HG03060 (cell line): ENCODE results near the gene EYS.
"Not testable (repeated sequence)": the region's sequence is repeated elsewhere in the genome, so short reads cannot be mapped to it uniquely, and the experiment has no call there.

Experiments
- ATAC-seq: cut with Tn5 transposase; IDR thresholded peaks from one replicate; pipeline ENCODE4 v1.9.1; 2021; ENCODE audit warnings: low read depth, moderate number of reproducible peaks; ENCODE audit not compliant: unreplicated experiment

EYS gene

DNA sequence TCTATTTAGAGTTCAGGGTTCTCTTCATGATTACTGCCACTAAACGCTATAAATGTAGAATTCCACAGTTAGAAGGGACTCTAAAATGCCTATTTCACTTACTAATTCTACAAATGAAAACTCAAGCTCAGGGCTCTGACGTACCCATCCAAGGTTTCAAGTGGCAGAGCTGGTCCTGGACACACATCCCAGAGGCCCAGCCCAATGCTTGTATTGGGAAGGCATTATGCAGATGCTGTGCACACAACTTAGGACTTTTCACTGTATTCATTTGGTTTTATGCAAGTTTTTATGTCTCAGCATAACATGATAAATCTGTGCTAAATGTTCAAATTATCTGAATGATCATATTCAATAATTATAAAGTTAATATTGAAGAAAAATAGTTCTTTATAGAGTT is 1761.0 kb downstream of the EYS start:
- ATAC-seq: no peak

DNA sequence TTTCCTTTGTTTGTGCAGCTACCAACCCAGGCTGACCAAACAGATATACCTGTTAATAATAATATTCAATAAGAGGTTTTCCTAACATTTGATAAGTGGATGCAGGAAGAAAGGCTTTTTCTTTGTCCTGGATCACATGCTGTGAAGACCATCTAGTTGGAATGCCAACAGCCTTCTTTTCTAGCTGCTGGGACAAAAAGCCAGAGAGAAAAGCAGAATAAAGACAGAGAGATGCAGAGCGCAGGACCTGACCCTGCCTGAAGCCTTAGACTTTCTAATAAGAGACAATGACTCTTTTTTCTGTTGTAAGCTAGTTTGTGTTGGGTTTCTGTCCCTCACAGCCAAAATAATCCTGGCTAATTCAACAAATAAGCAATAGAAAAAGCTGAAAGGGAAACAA is 1763.2 kb downstream of the EYS start:
- no peak for ATAC-seq

DNA sequence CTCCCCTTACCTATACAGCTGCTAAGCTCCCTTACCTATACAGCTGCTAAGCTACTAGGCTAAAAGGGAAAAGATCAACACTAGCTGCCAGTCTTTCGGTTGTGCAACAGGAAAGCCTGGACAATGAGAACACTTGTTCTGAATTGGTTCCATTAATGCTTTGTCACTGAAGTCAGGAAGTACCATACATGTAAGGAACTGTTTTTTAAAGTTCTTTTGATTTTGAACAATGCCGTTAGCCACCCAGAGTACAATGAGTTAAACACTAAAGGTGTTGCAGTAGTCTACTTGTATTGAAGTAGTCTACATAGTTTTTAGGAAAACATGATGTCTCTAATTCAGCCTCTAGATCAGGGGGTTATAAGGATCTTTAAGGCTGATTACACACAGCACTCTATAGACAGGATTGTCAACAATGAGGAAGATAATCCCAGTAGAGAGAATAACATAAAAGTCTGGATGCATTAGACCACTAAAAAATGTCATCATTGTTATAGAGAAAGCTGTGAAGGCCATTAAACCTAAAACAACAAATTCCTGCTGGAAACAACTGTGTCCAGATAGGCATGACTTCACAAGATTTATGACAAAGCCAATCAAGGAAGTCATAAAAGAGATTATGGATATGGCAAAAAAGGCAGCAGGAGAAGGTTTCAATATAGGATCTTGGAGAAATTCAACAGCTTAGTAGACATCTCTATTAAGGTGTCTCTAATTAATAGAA is 1765.1 kb downstream of the EYS start:
- no peak for ATAC-seq

DNA sequence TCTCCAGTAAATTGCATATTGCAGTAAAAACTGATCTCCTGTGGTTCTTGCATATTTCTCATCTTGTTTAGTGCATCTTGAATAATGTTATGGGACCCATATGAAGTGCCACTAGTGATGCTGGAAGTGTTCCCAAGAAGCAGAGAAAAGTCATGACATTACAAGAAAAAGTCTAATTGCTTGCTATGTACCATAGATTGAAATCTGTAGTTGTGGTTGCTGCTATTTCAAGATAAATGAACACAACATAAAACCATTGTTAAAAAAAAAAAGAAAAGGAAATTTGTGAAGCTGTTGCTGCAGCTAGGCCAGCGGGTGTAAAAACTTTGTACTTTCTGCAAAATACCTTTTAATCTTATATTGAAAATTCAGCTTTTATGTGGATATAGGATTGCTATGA is 1767.0 kb downstream of the EYS start:
- ATAC-seq: no peak

DNA sequence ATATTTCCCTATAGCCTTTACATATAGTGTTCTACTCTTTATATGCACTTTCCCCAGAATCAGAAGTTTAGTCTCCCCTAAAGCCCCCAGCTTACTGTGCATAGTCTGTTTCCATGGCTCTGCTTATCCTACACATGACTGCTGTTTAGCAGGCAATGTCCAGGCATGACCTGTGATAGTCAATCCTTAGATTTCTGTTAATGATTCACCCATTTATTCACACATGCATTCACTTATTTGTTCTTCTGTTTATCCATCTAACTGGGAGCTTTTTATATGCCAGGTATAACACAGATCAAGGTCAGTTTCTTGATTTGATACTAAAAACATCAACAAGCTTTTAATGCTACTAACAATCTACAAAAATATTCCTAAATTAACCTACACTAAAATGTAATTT is 1770.6 kb downstream of the EYS start:
- no peak for ATAC-seq

DNA sequence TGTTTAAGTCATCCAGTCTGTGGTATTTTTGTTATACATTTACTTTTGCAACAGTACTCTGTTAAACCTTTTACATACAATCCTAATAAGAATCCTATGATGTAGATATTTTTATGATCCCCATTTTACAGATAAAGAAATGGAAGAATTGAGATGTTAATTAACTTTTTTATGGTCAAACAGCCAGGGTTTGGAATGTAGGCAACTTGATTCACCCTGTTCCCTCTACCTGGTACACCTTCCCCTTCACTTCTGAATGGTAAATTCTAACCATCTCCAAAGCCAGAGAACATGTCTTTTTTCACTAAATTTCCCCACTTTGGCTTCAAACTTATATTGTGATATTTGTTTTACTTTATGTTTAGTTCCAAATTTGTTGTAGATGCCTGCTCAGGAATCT is 1771.3 kb downstream of the EYS start:
- no peak for ATAC-seq

DNA sequence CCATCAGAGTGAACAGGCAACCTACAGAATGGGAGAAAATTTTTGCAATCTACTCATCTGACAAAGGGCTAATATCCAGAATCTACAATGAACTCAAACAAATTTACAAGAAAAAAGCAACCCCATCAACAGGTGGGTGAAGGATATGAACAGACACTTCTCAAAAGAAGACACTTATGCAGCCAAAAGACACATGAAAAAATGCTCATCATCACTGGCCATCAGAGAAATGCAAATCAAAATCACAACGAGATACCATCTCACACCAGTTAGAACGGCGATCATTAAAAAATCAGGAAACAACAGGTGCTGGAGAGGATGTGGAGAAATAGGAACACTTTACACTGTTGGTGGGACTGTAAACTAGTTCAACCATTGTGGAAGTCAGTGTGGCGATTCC is 1773.1 kb downstream of the EYS start:
- ATAC-seq: not testable (repeated sequence)

DNA sequence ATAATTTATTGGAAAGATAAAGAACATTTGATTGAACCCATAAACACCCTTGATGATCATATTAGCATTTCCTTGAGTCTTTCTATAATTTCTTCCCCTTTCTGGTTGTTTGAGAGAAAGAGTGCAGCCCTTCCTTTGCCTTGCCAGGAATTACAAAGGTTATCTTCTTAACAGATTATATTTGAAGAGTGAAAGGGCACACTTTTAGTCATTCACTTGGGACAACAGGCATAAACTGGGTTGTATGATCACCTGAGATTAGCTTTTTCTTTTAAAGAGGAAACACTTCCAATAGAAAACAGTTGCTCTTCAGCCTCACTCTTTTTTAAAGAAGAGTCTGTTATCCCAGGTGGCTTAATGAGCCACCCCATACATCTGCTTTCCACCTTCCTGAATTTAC is 1776.2 kb downstream of the EYS start:
- no peak for ATAC-seq

DNA sequence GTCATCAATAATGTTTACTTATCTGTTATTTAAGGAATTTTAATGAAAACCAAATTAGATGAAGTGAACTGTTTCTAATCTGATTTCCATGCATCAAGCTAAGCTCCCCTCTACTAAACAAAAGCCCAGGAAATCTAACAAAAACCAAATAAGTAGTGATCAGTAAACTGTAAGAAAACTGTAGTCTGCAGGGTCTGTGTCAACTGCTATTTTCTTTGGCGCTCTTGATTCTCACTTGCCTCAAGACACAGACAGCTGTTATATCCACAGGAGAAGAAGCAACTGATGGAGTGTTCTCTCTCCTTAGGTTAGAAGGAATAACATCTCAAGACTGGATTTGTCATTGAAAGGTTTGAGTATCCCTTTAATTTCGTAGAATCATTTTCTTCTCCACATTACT is 1777.9 kb downstream of the EYS start:
- no peak for ATAC-seq

DNA sequence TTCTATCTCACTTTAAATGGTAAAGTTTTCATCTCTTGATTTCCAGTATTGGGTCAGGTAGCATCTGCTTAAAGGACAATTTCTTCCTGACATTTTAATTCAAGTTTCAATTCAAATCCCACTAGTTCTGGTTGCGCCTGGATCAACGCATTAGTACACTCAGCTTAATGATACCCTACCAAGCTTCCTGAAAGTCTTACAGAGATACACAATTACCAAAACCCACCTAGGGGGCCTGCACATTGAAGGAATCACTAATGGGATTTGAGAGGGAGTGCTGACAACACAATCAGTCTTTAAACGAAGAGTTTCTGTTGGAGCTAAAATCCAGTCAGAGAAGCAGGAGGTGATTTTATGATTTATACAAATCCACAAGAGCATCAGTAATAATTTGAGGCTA is 1778.4 kb downstream of the EYS start:
- ATAC-seq: no peak

DNA sequence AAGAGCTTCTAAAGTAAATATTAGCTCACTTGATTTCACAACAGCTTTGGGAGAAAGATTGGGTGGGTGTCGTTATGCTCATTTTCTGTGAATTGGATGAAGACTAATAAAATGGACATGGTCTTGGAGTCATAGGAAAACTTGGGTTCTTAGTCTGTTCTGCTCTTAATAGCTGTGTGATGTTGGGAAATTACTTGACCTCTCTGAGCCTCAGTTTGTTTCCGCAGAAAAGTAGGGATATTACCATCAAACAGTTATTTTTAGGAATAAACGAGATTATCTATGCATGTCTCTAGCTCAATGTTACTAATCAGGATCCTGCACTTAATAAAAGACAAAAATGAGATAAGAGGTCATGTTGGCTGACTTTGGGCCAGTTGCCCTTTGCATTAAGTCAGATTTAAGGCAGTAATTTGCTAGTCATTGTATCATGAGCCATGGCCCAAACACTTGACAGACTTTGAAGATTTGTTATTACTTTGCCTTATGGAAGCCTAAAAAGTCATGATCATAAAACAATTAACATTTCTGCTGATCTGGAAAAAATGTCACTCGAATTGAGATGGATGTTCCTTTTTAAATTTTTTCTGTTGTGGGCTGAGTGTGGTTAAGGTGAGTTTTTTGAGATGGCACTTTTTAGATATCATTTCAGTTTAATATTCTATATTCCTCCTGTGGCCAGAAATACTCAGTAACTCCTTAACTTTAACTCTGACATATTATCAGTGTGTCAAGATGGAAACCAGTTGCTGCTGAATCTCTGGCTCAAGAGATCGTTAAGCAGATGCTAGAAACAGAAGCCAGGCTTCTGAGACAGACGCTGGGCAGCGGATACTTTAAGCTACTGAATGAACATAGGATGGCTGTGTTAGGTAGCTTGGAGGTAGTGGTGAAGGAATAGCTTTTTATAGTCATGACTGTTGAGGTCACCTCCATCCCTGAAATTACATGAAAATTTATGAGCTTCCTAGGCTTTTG is 1779.8 kb downstream of the EYS start:
- ATAC-seq: no peak

DNA sequence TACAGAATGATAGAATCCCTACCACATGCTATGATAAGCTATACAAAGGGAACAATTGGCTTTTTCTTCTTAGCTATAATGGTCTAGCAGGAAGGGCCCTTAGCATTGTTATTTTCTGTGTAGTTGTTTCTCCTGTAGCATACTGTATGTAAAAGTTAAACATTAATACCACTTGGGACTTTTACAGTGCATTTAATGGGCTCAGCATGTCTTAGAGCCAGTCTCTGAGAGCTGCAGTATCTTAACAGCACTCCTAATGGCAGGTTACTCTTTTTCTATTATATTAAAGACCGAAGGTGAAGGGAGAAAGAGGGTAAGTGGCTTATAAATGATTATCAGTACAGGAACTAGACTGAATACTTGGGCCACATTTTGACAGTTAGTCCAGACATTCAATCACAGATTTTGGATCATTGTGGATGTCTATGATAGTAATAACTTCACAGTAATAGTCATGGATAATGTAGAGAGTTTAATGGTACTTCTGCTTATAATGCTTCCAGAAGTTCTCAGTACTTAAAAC is 1780.7 kb downstream of the EYS start:
- ATAC-seq: no peak

DNA sequence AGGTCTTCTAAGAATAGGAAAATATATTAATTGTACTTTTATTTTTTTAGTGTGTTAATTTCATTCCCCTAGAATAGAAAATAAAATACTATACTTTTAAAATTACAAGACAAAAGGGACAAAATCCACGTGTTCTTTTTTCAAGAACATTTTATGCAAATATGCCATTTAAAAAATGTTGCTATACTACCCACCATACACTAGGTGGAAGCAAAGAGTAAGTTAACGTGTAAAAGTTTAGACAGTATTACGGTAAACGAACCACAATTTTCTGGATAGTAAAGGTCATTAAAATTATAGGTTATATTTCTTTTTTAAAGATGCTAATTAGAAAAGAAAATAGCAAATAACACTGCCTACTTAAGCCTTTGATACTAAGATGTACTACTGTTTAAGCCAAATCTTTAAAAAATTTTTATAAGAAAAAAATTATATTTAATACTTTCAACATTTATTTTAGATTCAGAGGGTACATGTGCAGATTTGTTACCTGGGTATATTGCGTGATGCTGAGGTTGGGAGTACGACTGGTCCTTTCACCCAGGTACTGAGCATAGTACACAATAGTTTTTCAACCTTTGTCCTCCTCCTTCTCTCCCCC is 1783.8 kb downstream of the EYS start:
- ATAC-seq: peak; percentile 51

DNA sequence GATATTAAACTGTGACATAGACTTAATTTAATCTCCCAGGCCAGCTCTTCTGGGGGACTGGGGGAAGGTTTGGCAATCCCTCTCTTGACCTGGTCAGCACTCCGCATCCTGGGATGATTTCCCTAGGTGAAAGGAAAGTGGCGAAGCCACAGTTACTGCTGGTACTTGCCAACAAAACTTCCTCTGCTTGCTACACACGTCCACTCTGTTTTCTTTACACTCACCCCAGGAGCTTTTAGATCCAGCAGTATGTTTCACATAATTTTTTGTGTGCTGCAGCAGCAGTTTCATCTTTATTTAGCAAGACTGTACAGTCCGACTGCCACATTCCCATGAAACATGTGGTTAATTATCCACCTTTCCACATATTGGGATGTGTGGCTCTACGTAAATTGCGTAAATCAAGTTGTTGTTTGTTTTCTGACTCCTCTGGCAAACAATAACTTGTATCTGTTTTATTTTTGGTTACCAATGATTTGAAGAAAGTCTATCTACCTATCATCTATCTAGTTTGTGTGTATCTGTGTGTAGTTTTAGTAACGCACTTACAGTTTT is 1787.4 kb downstream of the EYS start:
- ATAC-seq: no peak

DNA sequence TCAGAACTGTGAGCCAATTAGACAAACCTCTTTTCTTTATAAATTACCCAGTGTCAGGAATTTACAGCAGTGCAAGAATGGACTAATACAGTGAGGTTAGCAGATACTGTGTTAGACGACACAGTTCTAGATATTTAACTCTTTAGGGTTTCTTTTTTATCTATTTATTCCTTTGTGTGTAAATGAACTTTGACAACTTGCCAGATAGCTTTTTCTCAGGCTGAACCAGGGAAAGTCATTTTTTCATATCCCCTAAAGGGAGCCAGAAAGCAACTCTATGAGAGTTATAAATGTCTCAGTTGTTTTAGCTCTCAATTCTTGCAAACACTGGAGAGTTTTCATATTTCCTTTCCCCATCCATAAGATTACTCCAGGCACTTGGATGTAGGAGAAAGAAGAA is 1794.1 kb downstream of the EYS start:
- ATAC-seq: no peak

DNA sequence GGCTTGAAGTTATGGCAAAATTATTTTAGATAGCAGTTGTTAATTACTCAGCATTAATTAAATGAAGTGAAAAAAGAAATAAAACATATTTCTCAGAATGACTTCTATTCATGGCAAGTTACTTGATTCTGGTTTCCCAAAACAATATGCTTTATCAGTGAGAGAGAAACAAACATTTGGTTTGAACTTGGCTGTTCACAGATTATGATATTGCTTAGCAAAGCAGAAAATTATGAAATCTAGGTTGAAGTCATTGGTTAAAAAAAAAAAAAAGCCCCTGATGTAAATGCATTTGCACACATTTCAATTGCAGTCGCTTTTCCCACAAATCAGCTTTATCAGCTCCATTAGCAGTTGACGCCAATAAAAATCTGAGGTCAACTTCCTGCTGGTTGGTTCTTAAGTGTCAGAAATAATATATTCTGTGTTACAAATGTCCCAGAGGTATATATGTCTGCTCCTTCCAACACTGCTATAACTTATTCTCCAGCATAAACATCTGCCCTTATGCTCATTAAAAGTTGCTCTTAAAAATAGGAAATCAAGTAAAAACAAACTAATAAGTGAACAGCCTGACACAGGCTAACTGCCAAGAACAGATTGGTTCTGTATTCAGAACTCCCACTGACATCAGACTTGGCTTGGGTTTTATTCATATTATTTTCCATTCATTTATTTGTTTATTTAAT is 1796.0 kb downstream of the EYS start:
- no peak for ATAC-seq

DNA sequence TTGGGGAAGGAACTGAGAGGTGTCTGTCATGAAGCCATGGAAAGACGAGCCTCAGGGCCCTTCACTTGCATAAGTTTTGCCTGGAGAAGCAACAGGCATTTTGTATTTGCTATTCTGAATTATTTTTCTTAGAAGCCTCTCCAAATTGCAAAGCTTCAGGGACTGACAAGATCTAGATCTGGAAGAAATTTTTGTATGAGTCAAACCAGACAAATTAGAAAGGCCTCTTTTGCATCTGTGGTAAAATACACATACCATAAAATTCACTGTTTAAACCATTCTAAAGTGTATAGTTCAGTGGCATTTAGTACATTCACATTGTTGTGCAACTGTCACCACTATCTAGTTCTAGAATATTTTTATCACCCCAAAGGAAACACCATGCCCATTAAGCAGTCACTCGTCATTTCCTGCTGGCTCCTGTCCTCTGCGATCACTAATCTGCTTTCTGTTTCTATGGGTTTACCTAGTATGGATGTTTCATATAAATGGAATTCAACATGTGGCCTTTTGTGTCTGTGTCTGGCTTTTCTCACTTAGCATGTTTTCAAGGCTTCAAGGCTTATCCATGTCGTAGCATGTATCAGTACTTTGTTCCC is 1802.3 kb downstream of the EYS start:
- no peak for ATAC-seq

DNA sequence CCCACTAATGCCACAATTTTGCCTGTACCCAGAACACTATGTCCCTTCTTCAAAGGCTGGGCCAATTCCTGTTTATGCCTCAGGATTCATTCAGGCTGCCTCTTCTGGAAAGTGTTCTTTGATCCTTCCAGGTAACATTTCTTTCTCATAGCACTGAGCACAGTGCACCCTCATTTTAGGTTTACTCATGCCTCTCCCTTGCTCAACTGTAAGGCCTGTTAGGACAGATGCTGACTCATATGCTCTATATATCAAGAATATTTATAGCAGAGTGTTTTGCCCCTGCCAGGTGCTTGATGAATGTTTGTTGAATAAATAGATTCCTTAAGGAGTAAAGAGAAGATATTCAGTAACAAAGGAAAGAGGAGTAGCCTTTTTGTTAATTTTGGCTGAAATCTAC is 1807.5 kb downstream of the EYS start:
- ATAC-seq: no peak

DNA sequence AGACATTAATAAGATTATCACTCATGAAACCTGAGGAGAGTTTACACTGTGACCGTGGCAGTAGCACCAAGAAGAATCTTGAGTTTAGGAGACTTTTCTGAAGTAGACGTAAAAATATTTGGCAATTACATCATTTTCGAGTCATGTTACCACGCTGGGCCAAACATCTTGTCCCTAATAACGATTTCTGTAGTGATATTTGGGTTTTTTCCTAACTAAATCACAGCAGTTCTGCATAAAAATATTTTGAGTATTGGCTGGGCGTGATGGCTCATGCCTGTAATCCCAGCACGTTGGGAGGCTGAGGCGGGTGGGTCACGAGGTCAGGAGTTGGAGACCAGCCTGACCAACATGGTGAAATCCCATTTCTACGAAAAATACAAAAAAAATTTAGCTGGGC is 1809.1 kb downstream of the EYS start:
- ATAC-seq: no peak

DNA sequence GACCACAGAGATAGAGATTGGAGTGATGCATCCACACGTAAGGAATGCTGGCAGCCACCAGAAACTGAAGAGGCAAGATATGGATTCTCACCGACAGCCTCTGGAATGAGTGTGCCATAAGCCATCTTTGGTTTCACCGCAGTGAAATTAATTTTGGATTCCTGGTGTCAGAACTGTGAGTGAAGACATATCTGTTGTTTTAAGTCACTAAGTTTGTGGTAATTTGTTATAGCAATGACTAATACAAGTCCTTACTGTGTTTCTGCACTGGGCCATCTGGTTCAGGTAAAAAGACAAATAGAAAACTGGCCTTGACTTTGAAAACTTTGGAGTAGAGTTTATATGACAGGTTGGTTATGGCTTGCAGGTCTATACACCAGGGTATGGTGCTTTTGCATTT is 1809.6 kb downstream of the EYS start:
- no peak for ATAC-seq
